ENCODE data around the gene ADGRA3. TPM values are rescaled to one million over a fixed set of nuclear protein-coding genes. Genes with fewer than 3 reads are reported as not detected.

ADGRA3 gene
- total RNA-seq, 3 donors from 2014 or later (not counting 1 experiment from before 2014, with no cell fraction given), result 5.5 to 15.8 (median 8.2) TPM

- H3K27ac ChIP-seq (ENCODE audit: low read length), result no peak overlapping the region
- H3K27ac Mint-ChIP-seq, result no peak overlapping the region
- no peak overlapping the region for H3K4me3 ChIP-seq (ENCODE audit: low read length)
- ATAC-seq, result no peak
- 71% methylated on average over 1 of the region's 1 CpG for WGBS (ENCODE audit: insufficient coverage)
- H3K27me3 Mint-ChIP-seq (ENCODE audit: low read depth in 2 of 2), result peaks cover under 1 to 18% of the 10 kb centered on the region in 2 donors
- no peaks in the 10 kb centered on the region for H3K36me3 ChIP-seq (ENCODE audit: control insufficient read depth, insufficient read depth, low read length)
- no peaks in the 10 kb centered on the region for H3K4me1 ChIP-seq (ENCODE audit: control insufficient read depth, insufficient read depth, low read length)
- intact Hi-C loops (cut with micrococcal nuclease), result no loop called here
- peaks cover 13% of the 10 kb centered on the region for H3K36me3 Mint-ChIP-seq
- no peaks in the 10 kb centered on the region for H3K27me3 ChIP-seq (ENCODE audit: control insufficient read depth, insufficient read depth, low read length)
- TF ChIP-seq CTCF (IDR thresholded peaks at IDR 0.05), result no peak
- H3K4me1 Mint-ChIP-seq, result no peaks in the 10 kb centered on the region
- H3K4me3 Mint-ChIP-seq, result no peak overlapping the region
- peaks cover 3% of the 10 kb centered on the region for H3K9me3 ChIP-seq (ENCODE audit: control insufficient read depth, insufficient read depth, low read length)
- no peak for DNase-seq
- H3K9me3 Mint-ChIP-seq, result peaks cover 4 to 6% of the 10 kb centered on the region in 2 donors
Measured at GRCh38 chr4:22532117-22532516, 16.3 kb upstream of the ADGRA3 start.

GRCh38 chr4:22531311-22532019 lies 15.6 kb upstream of the ADGRA3 start:
- intact Hi-C loops (cut with micrococcal nuclease), result no loop called here
- Histone ChIP-seq H3K27me3 (ENCODE audit: control insufficient read depth, insufficient read depth, low read length) (no peaks in the 10 kb centered on the region), H3K4me1 (ENCODE audit: control insufficient read depth, insufficient read depth, low read length) (no peaks in the 10 kb centered on the region), H3K4me3 (ENCODE audit: low read length) (no peak overlapping the region), H3K9me3 (ENCODE audit: control insufficient read depth, insufficient read depth, low read length) (peaks cover 3% of the 10 kb centered on the region), H3K27ac (ENCODE audit: low read length) (no peak overlapping the region), H3K36me3 (ENCODE audit: control insufficient read depth, insufficient read depth, low read length) (no peaks in the 10 kb centered on the region)
- H3K9me3 Mint-ChIP-seq, result peaks cover 4 to 6% of the 10 kb centered on the region in 2 donors
- H3K36me3 Mint-ChIP-seq, result peaks cover 13% of the 10 kb centered on the region
- no peaks in the 10 kb centered on the region for H3K4me1 Mint-ChIP-seq
- no peak overlapping the region for H3K27ac Mint-ChIP-seq
- WGBS (ENCODE audit: insufficient coverage), result 96% methylated on average over 3 of the region's 4 CpGs
- no peak overlapping the region for H3K4me3 Mint-ChIP-seq
- DNase-seq (no peak), ATAC-seq (no peak)
- H3K27me3 Mint-ChIP-seq (ENCODE audit: low read depth in 2 of 2), result peaks cover 0 to 17% of the 10 kb centered on the region in 2 donors
- TF ChIP-seq CTCF (IDR thresholded peaks at IDR 0.05), result no peak

- Mint-ChIP-seq H3K4me1 (no peaks in the 10 kb centered on the region), H3K9me3 (no peaks in the 10 kb centered on the region), H3K4me3 (no peak overlapping the region), H3K27ac (no peak overlapping the region), H3K36me3 (no peaks in the 10 kb centered on the region), H3K27me3 (ENCODE audit: low read depth in 2 of 2) (peaks cover 0 to 10% of the 10 kb centered on the region in 2 donors)
- ATAC-seq (no peak), DNase-seq (no peak)
- intact Hi-C loops (cut with micrococcal nuclease), result no loop called here
- Histone ChIP-seq H3K27me3 (ENCODE audit: control insufficient read depth, insufficient read depth, low read length) (no peaks in the 10 kb centered on the region), H3K27ac (ENCODE audit: low read length) (no peak overlapping the region), H3K4me3 (ENCODE audit: low read length) (no peak overlapping the region), H3K36me3 (ENCODE audit: control insufficient read depth, insufficient read depth, low read length) (no peaks in the 10 kb centered on the region), H3K4me1 (ENCODE audit: control insufficient read depth, insufficient read depth, low read length) (no peaks in the 10 kb centered on the region), H3K9me3 (ENCODE audit: control insufficient read depth, insufficient read depth, low read length) (no peaks in the 10 kb centered on the region)
- WGBS (ENCODE audit: insufficient coverage), result 91% methylated on average over 3 of the region's 3 CpGs
- TF ChIP-seq CTCF (IDR thresholded peaks at IDR 0.05), result no peak
Measured at GRCh38 chr4:22524895-22525294, 9.0 kb upstream of the ADGRA3 start.

Data from natural killer cell (primary cell).